CD4-positive, alpha-beta T cell treated with Interleukin-17A for 4 hours (primary cell): ENCODE data around the gene DGKH.
"Not testable (repeated sequence)": the region's sequence is repeated elsewhere in the genome, so short reads cannot be mapped to it uniquely, and the experiment has no call there.

Experiments used
- DNase-seq: peaks from one replicate; pipeline ENCODE4 v3.0.0-alpha.2; 2020; ENCODE audit warnings: mixed read lengths

Gene DGKH

GRCh38 chr13:42173789-42174343 is 125.4 kb downstream of the DGKH start:
- no peak for DNase-seq

GRCh38 chr13:42174344-42175162 is 126.1 kb downstream of the DGKH start:
- DNase-seq, result no peak

- no peak for DNase-seq
Observed at GRCh38 chr13:42176294-42176693, 127.8 kb downstream of the DGKH start.

- no peak for DNase-seq
Observed at GRCh38 chr13:42177189-42177588, 128.7 kb downstream of the DGKH start.

- no peak for DNase-seq
Observed at GRCh38 chr13:42181381-42181953, 133.0 kb downstream of the DGKH start.

- no peak for DNase-seq
Observed at GRCh38 chr13:42189061-42189460, 140.6 kb downstream of the DGKH start.

GRCh38 chr13:42190529-42190928 is 142.1 kb downstream of the DGKH start:
- no peak for DNase-seq

- no peak for DNase-seq
Observed at GRCh38 chr13:42211704-42212464, 163.4 kb downstream of the DGKH start.

GRCh38 chr13:42214446-42214845 is 166.0 kb downstream of the DGKH start:
- DNase-seq, result no peak

- DNase-seq, result peak; percentile 10
Observed at GRCh38 chr13:42215578-42216421, 167.4 kb downstream of the DGKH start.

GRCh38 chr13:42216422-42216735 is 167.9 kb downstream of the DGKH start:
- no peak for DNase-seq

GRCh38 chr13:42218576-42218975 is 170.1 kb downstream of the DGKH start:
- no peak for DNase-seq

- no peak for DNase-seq
Observed at GRCh38 chr13:42219051-42219450, 170.6 kb downstream of the DGKH start.

- DNase-seq, result no peak
Observed at GRCh38 chr13:42219876-42220275, 171.4 kb downstream of the DGKH start.

- no peak for DNase-seq
Observed at GRCh38 chr13:42221121-42221765, 172.8 kb downstream of the DGKH start.

- no peak for DNase-seq
Observed at GRCh38 chr13:42223681-42224080, 175.2 kb downstream of the DGKH start.

GRCh38 chr13:42225051-42225450 is 176.6 kb downstream of the DGKH start:
- DNase-seq, result no peak

- DNase-seq, result not testable (repeated sequence)
Observed at GRCh38 chr13:42226759-42227158, 178.3 kb downstream of the DGKH start.

- no peak for DNase-seq
Observed at GRCh38 chr13:42228527-42228926, 180.1 kb downstream of the DGKH start.

GRCh38 chr13:42229287-42229686 is 180.8 kb downstream of the DGKH start:
- no peak for DNase-seq

GRCh38 chr13:42232671-42233070 is 184.2 kb downstream of the DGKH start:
- no peak for DNase-seq

GRCh38 chr13:42233726-42234125 is 185.3 kb downstream of the DGKH start:
- DNase-seq, result no peak
